Mesendoderm (in vitro differentiated cells): ENCODE measurements around the gene ZNF800.

ENCODE experiments used
- DNase-seq: peaks from one replicate; pipeline ENCODE4 v3.0.0; 2013
- H2AK5ac ChIP-seq: 2 replicates; pipeline ENCODE4 v1.6.1; 2013; ENCODE audit warnings: low read length, inconsistent platforms
- H2BK120ac ChIP-seq: 2 replicates; pipeline ENCODE4 v1.6.1; 2013; ENCODE audit warnings: low read depth, mild to moderate bottlenecking, low read length, moderate library complexity, mixed read lengths
- H2BK15ac ChIP-seq: replicated peaks from 2 replicates; pipeline ENCODE4 v1.6.1; 2013; ENCODE audit warnings: low read depth, mild to moderate bottlenecking, moderate library complexity
- H2BK5ac ChIP-seq: 2 replicates; pipeline ENCODE4 v1.6.1; 2013; ENCODE audit warnings: low read length, inconsistent platforms
- H3K18ac ChIP-seq: 2 replicates; pipeline ENCODE4 v1.6.1; 2013; ENCODE audit warnings: mild to moderate bottlenecking, low read length, mixed read lengths
- H3K23ac ChIP-seq: one replicate; pipeline ENCODE4 v1.6.1; 2013; ENCODE audit warnings: low read length
- H3K27ac ChIP-seq: 2 replicates; pipeline ENCODE4 v1.5.1; 2013; ENCODE audit warnings: low read depth, mild to moderate bottlenecking, inconsistent platforms, low read length, moderate library complexity
- H3K27me3 ChIP-seq: 2 replicates; pipeline ENCODE4 v1.6.1; 2013; ENCODE audit warnings: low read length, control low read depth, mild to moderate bottlenecking, inconsistent platforms; ENCODE audit not compliant: insufficient read depth, poor library complexity
- H3K36me3 ChIP-seq: 2 replicates; pipeline ENCODE4 v1.6.1; 2013; ENCODE audit warnings: low read length, inconsistent platforms; ENCODE audit not compliant: control insufficient read depth, insufficient read depth
- H3K4ac ChIP-seq: one replicate; pipeline ENCODE4 v1.6.1; 2013; ENCODE audit warnings: low read depth, mild to moderate bottlenecking, low read length, moderate library complexity
- H3K4me1 ChIP-seq: 2 replicates; pipeline ENCODE4 v1.6.1; 2013; ENCODE audit warnings: low read depth, low read length, inconsistent platforms; ENCODE audit not compliant: control insufficient read depth
- H3K4me2 ChIP-seq: 2 replicates; pipeline ENCODE4 v1.6.1; 2013; ENCODE audit warnings: low read length
- H3K4me3 ChIP-seq: 2 replicates; pipeline ENCODE4 v1.5.1; 2013; ENCODE audit warnings: mild to moderate bottlenecking, low read length
- H3K56ac ChIP-seq: one replicate; pipeline ENCODE4 v1.6.1; 2013; ENCODE audit warnings: low read length
- H3K79me1 ChIP-seq: 2 replicates; pipeline ENCODE4 v1.6.1; 2013; ENCODE audit warnings: low read length, inconsistent platforms
- H3K79me2 ChIP-seq: 2 replicates; pipeline ENCODE4 v1.6.1; 2013; ENCODE audit warnings: mild to moderate bottlenecking, low read length; ENCODE audit not compliant: control insufficient read depth, insufficient read depth
- H3K9ac ChIP-seq: 2 replicates; pipeline ENCODE4 v1.6.1; 2013; ENCODE audit warnings: low read length, inconsistent platforms
- H4K5ac ChIP-seq: one replicate; pipeline ENCODE4 v1.6.1; 2013; ENCODE audit warnings: low read length
- H4K8ac ChIP-seq: one replicate; pipeline ENCODE4 v1.6.1; 2013; ENCODE audit warnings: low read depth, mild to moderate bottlenecking, control low read depth, low read length, moderate library complexity
- WGBS: extraction: QIAGEN DNeasy Blood & Tissue Kit; methylation state at CpG from one replicate; pipeline ENCODE4 v1.1.7; 2013; ENCODE audit warnings: low lambda C conversion rate, missing lambda C conversion rate; ENCODE audit not compliant: insufficient coverage; ENCODE audit errors: extremely low coverage; 5-methylcytosine and 5-hydroxymethylcytosine counted together

Gene ZNF800

GRCh38 chr7:127389321-127389720 lies 3.2 kb downstream of the ZNF800 start:
- Histone ChIP-seq H3K79me2 (no peaks in the 10 kb centered on the region), H3K4me3 (no peak overlapping the region), H4K5ac (no peak overlapping the region), H3K56ac (no peak overlapping the region), H3K18ac (no peak overlapping the region), H2BK120ac (no peak overlapping the region), H3K4me1 (no peaks in the 10 kb centered on the region), H2BK5ac (no peak overlapping the region), H4K8ac (no peak overlapping the region), H3K27me3 (no peaks in the 10 kb centered on the region), H2BK15ac (no peak overlapping the region), H3K79me1 (no peaks in the 10 kb centered on the region), H3K4me2 (no peak overlapping the region), H3K9ac (no peak overlapping the region), H3K36me3 (no peaks in the 10 kb centered on the region), H2AK5ac (no peak overlapping the region), H3K4ac (no peak overlapping the region), H3K23ac (no peak overlapping the region), H3K27ac (no peak overlapping the region)
- no peak for DNase-seq
- WGBS, result no CpG with 5 or more reads among the region's 1 CpG

- WGBS, result no CpG with 5 or more reads among the region's 2 CpGs
- Histone ChIP-seq H2BK5ac (no peak overlapping the region), H3K27me3 (no peaks in the 10 kb centered on the region), H3K4me1 (no peaks in the 10 kb centered on the region), H3K9ac (no peak overlapping the region), H2BK15ac (no peak overlapping the region), H2BK120ac (no peak overlapping the region), H3K56ac (no peak overlapping the region), H3K36me3 (no peaks in the 10 kb centered on the region), H3K4me2 (no peak overlapping the region), H3K79me2 (no peaks in the 10 kb centered on the region), H3K79me1 (no peaks in the 10 kb centered on the region), H3K27ac (no peak overlapping the region), H3K4ac (no peak overlapping the region), H3K23ac (no peak overlapping the region), H4K5ac (no peak overlapping the region), H3K4me3 (no peak overlapping the region), H4K8ac (no peak overlapping the region), H2AK5ac (no peak overlapping the region), H3K18ac (no peak overlapping the region)
- no peak for DNase-seq
These were observed 4.5 kb downstream of the ZNF800 start for GRCh38 chr7:127387974-127388373.

DNA sequence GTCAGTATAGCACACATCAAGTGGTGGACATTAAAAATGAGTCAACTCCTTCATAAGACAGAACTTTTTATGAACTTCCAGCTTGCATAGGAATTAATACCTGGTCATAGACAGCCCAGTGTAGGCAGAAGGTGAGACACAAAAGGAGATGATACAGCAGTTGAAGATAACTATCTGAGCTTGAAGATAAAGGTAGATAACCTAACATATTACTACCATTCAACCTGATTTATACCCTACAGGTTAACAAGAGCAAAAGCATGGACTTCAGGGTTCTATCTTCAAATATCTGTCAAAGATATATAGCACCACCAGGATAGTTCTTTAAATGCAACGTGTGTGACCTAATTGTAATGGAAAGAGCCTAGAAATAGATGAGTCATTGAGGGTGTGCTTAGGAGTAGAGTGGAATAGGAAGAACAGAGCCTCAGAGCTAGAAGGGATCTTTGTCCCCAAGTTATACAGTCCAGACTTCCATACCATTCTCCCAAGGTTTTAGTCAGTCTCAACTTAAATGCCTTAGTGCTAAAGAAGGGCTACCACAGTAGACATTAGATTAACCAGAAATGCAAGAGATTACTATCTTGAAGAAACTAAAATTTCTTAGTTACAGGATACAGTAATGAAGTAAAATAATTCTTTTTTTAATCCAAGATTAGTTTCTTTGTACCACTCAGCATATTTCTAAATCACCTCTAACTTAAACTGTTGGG lies 9.2 kb downstream of the ZNF800 start:
- Histone ChIP-seq H3K79me2 (no peaks in the 10 kb centered on the region), H3K27ac (no peak overlapping the region), H3K4me1 (no peaks in the 10 kb centered on the region), H2BK5ac (no peak overlapping the region), H2BK15ac (no peak overlapping the region), H3K4me2 (no peak overlapping the region), H3K9ac (no peak overlapping the region), H2BK120ac (no peak overlapping the region), H3K4ac (no peak overlapping the region), H3K36me3 (no peaks in the 10 kb centered on the region), H2AK5ac (no peak overlapping the region), H3K27me3 (no peaks in the 10 kb centered on the region), H4K5ac (no peak overlapping the region), H3K79me1 (no peaks in the 10 kb centered on the region), H3K18ac (no peak overlapping the region), H3K23ac (no peak overlapping the region), H3K4me3 (no peak overlapping the region), H3K56ac (no peak overlapping the region), H4K8ac (no peak overlapping the region)
- DNase-seq, result peak; percentile 71
- no CpG with 5 or more reads among the region's 1 CpG for WGBS

DNA sequence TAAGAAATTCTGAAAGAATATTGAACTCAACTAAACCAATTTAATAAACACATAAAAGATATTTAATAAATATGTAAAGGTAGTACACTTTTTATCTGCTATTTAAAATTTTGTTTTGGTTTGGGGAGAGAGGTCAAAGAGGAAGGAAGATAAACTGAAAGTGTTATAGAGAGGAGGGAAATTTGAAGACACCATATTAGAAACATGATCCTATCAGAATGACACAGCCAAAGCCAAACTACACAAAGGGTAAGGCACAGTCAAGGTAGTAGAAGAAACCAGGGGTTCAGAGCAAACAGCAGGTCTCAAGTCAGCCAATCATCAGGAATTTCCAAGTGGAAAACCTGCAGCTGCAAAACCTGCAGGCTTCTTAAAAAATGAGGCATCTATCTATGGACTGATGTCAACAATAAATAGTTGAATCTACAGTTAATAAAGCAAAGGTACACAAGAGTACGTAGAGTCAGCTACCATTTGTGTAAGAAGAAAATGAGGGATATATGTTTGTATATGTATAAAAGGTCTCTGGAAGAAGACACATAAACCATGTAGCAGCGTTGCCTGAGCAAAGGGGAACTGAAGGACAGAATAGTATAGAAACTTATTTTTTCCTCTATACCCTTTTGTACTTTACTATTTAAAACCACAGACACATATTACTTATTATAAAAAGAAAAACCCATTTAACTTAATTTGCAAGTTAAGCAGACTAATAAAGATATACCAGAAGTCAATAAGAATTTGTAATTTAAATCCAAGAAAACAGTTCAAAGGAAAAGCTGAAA lies 10.0 kb downstream of the ZNF800 start:
- no CpG with 5 or more reads among the region's 2 CpGs for WGBS
- Histone ChIP-seq H2AK5ac (no peak overlapping the region), H3K18ac (no peak overlapping the region), H3K56ac (no peak overlapping the region), H3K23ac (no peak overlapping the region), H3K4me2 (no peak overlapping the region), H3K4ac (no peak overlapping the region), H3K4me1 (no peaks in the 10 kb centered on the region), H3K4me3 (no peak overlapping the region), H4K5ac (no peak overlapping the region), H2BK15ac (no peak overlapping the region), H3K9ac (no peak overlapping the region), H2BK120ac (no peak overlapping the region), H2BK5ac (no peak overlapping the region), H3K36me3 (no peaks in the 10 kb centered on the region), H3K79me2 (no peaks in the 10 kb centered on the region), H4K8ac (no peak overlapping the region), H3K79me1 (no peaks in the 10 kb centered on the region), H3K27ac (no peak overlapping the region), H3K27me3 (no peaks in the 10 kb centered on the region)
- DNase-seq, result no peak

GRCh38 chr7:127380479-127380878 lies 12.0 kb downstream of the ZNF800 start:
- Histone ChIP-seq H3K27me3 (no peaks in the 10 kb centered on the region), H3K4me2 (no peak overlapping the region), H2BK5ac (no peak overlapping the region), H3K18ac (no peak overlapping the region), H4K5ac (no peak overlapping the region), H3K4me1 (no peaks in the 10 kb centered on the region), H3K56ac (no peak overlapping the region), H4K8ac (no peak overlapping the region), H3K27ac (no peak overlapping the region), H3K9ac (no peak overlapping the region), H2BK15ac (no peak overlapping the region), H3K23ac (no peak overlapping the region), H3K4me3 (no peak overlapping the region), H3K79me1 (no peaks in the 10 kb centered on the region), H3K4ac (no peak overlapping the region), H3K36me3 (no peaks in the 10 kb centered on the region), H2AK5ac (no peak overlapping the region), H3K79me2 (no peaks in the 10 kb centered on the region), H2BK120ac (no peak overlapping the region)
- DNase-seq, result no peak
